Measurements from ENCODE around the gene UBE2N. TPM values are rescaled to one million over a fixed set of nuclear protein-coding genes. Genes with fewer than 3 reads are reported as not detected.
"Not testable (repeated sequence)": the region's sequence is repeated elsewhere in the genome, so short reads cannot be mapped to it uniquely, and the experiment has no call there.

The UBE2N gene
- total RNA-seq, 2 donors from 2014 or later = 106 to 137 TPM

DNA sequence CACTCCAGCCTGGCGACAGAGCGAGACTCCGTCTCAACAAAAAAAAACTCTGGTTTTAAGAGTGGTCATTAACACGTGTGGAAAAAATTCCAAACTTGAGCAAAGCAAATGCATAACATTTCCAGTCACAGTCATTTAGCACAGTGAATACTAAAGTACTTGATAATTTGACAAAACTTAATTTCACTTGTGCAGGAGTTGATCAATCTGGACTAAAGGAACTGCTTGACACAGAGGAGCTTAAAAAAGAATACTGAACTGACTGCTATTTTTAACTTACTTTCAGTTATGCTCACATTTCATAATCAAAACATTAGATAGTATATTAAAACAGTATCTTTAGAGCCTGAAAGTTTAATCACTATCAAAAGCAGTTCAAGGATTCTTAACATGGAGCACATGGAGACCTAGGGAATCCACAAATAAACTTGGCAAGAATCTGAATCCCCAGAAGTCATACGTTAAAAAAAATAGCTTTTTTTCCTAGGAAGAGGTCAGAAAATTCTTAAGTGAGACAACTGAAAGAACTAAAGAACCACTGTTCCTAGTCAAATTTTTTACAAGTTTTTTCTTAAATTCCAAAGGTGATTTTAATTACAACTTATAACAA lies 7.4 kb downstream of the UBE2N start:
- Histone ChIP-seq H3K9ac (ENCODE audit: low read depth in 2 of 2, low read length in 2 of 2) (no peak overlapping the region), H3K27ac (no peak overlapping the region), H3K4me1 (peaks cover 4% of the 10 kb centered on the region), H3K36me3 (no peaks in the 10 kb centered on the region), H3K4me3 (no peak overlapping the region), H3K27me3 (no peaks in the 10 kb centered on the region), H3K9me3 (no peaks in the 10 kb centered on the region)
- TF ChIP-seq, protein P1, sequence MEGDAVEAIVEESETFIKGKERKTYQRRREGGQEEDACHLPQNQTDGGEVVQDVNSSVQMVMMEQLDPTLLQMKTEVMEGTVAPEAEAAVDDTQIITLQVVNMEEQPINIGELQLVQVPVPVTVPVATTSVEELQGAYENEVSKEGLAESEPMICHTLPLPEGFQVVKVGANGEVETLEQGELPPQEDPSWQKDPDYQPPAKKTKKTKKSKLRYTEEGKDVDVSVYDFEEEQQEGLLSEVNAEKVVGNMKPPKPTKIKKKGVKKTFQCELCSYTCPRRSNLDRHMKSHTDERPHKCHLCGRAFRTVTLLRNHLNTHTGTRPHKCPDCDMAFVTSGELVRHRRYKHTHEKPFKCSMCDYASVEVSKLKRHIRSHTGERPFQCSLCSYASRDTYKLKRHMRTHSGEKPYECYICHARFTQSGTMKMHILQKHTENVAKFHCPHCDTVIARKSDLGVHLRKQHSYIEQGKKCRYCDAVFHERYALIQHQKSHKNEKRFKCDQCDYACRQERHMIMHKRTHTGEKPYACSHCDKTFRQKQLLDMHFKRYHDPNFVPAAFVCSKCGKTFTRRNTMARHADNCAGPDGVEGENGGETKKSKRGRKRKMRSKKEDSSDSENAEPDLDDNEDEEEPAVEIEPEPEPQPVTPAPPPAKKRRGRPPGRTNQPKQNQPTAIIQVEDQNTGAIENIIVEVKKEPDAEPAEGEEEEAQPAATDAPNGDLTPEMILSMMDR (IDR thresholded peaks at IDR 0.05) = no peak
- no peak for DNase-seq
- intact Hi-C loops (cut with DNase I) = no loop called here

DNA sequence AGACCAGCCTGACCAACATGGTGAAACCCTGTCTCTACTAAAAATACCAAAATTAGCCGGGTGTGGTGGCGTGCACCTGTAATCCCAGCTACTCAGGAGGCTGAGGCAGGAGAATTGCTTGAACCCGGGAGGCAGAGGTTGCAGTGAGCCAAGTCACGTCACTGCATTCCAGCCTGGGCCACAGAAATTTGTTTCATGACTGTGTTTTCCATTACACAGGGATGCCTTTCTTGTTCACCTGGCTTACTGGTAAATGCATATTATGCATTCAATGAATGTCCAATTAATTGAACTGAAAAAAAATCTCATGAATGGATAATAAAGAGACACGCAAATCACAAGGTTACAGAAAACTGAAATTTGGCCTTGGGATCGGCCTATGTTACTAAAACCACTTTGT lies 9.7 kb downstream of the UBE2N start:
- intact Hi-C loops (cut with DNase I); H3K4me1 ChIP-seq; DNase-seq; H3K9ac ChIP-seq (ENCODE audit: low read depth in 2 of 2, low read length in 2 of 2); H3K36me3 ChIP-seq; H3K27ac ChIP-seq; H3K27me3 ChIP-seq; H3K4me3 ChIP-seq; H3K9me3 ChIP-seq: not testable (repeated sequence)

DNA sequence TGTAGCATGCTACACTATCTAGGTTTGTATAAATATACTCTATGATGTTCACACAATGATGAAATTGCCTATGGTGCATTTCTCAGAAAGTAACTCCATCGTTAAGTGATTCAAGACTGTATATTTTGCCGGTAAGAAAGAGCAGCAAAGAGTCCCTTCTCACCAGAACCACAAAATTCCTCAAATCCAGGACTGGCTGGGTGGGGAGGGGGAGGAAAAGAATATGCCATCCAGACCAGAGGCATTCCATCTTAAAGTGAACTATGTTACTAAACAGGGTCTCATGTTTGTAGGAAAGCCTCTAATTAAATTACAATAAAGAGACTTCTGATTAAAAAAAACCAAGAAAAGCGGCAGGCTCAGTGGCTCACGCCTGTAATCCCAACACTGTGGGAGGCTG lies 11.5 kb downstream of the UBE2N start:
- Histone ChIP-seq H3K27me3 (no peaks in the 10 kb centered on the region), H3K4me1 (peaks cover 7% of the 10 kb centered on the region), H3K4me3 (no peak overlapping the region), H3K9ac (ENCODE audit: low read depth in 2 of 2, low read length in 2 of 2) (no peak overlapping the region), H3K9me3 (no peaks in the 10 kb centered on the region), H3K27ac (no peak overlapping the region), H3K36me3 (no peaks in the 10 kb centered on the region)
- TF ChIP-seq, protein P1 (IDR thresholded peaks at IDR 0.05) = no peak
- DNase-seq = no peak
- intact Hi-C loops (cut with DNase I) = no loop called here

DNA sequence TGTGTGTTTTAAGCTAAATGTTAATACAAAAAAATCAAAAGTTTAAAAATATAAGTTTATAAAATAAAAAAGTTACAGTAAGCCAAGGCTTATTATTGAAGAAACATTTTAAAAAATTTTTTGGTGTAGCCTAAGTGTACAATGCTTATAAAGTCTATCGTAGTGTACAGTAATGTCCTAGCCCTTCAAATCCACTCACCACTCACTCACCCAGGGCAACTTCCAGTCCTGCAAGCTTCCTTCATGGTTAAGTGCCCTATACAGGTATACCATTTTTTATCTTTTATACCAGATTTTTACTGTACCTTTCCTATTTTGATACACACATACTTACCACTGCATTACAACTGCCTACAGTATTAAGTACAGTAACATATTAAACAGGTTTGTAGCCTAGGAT lies 11.9 kb downstream of the UBE2N start:
- no peak overlapping the region for H3K27ac ChIP-seq
- H3K4me1 ChIP-seq = peaks cover 7% of the 10 kb centered on the region

DNA sequence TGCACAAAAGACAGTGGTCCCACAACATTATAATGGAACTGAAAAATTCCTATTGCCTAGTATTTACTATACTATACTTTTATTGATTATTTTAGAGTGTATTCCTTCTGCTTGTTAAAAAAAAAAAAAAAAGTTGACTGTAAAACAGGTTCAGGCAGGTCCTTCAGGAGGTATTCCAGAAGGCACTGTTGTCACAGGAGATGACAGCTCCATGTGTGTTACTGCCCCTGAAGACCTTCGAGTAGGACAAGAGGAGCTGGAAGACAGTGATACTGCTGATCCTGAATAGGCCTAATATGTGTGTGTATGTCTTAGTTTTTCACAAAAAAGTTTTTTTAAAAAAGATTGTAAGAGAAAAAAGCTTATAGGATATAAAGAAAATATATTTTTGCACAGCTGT lies 12.3 kb downstream of the UBE2N start:
- Histone ChIP-seq H3K4me3 (no peak overlapping the region), H3K27ac (no peak overlapping the region), H3K9me3 (no peaks in the 10 kb centered on the region), H3K27me3 (no peaks in the 10 kb centered on the region), H3K9ac (ENCODE audit: low read depth in 2 of 2, low read length in 2 of 2) (no peak overlapping the region), H3K4me1 (peaks cover 7% of the 10 kb centered on the region), H3K36me3 (no peaks in the 10 kb centered on the region)
- TF ChIP-seq, protein P1 (IDR thresholded peaks at IDR 0.05) = no peak
- DNase-seq = no peak
- intact Hi-C loops (cut with DNase I) = loop anchor here (10.0 kb wide), 1 partner anchor 645 kb away; no protein-coding TSS in a partner anchor

More for the DNA sequence above, 11.9 kb downstream of the UBE2N start:
- Histone ChIP-seq H3K36me3 (no peaks in the 10 kb centered on the region), H3K9ac (ENCODE audit: low read depth in 2 of 2, low read length in 2 of 2) (no peak overlapping the region), H3K27me3 (no peaks in the 10 kb centered on the region), H3K9me3 (no peaks in the 10 kb centered on the region), H3K4me3 (no peak overlapping the region)
- DNase-seq = no peak
- TF ChIP-seq, protein P1 (IDR thresholded peaks at IDR 0.05) = no peak
- intact Hi-C loops (cut with DNase I) = loop anchor here (10.0 kb wide), 1 partner anchor 645 kb away; no protein-coding TSS in a partner anchor

DNA sequence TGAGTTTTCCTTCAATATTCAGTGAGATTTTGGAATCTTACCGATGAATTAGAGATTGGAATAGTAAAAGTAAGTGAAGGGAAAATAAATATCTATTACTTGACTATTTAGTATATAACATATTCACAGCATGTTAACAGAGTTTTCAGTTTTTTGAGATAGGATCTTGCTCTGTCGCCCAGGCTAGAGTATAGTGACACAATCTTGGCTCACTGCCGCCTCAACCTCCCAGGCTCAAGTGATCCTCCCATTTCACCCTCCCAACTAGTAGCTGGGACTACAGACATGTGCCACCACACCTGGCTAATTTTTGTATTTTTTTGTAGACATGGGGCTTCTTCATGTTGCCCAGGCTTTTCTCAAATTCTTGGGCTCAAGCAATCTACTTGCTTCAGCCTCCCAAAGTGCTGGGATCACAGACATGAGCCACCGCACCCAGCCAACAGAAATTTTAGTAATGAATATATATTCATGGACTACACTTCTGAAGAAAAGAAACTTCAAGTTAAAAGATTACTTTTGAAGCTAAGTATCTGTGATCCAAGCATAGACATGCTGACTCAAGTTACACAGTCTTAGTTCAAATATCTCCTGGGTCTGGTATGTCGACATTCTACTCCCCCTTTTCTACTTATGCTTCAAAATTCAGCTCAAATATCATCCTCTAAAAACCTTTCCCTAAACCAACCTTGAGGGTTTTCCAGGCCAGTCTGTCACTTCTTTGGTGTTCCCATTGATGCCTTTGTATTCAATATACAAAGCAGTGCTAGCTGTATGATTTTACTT lies 13.8 kb downstream of the UBE2N start:
- H3K36me3 ChIP-seq = no peaks in the 10 kb centered on the region
- no peak overlapping the region for H3K4me3 ChIP-seq
- no peaks in the 10 kb centered on the region for H3K9me3 ChIP-seq
- no peak for DNase-seq
- H3K9ac ChIP-seq (ENCODE audit: low read depth in 2 of 2, low read length in 2 of 2) = no peak overlapping the region
- TF ChIP-seq, protein P1 (IDR thresholded peaks at IDR 0.05) = no peak
- intact Hi-C loops (cut with DNase I) = loop anchor here (10.0 kb wide), 1 partner anchor 643 kb away; no protein-coding TSS in a partner anchor
- H3K27me3 ChIP-seq = no peaks in the 10 kb centered on the region
- no peak overlapping the region for H3K27ac ChIP-seq
- H3K4me1 ChIP-seq = peaks cover 7% of the 10 kb centered on the region

Measured in colonic mucosa (tissue), 4 donors.